SU-DHL-6 (cell line): ENCODE measurements around the gene GABBR2.

Experiments
- H2AFZ ChIP-seq: fragments of 200-600 bp; sonication (generic); 2 replicates; pipeline ENCODE4 v1.6.1; 2014; ENCODE audit warnings: low read depth, mild to moderate bottlenecking, moderate library complexity, mixed read lengths, antibody characterized with exemption, low read length; ENCODE audit not compliant: severe bottlenecking
- H3F3A ChIP-seq: fragments of 200-600 bp; shearing (Covaris generic); 2 replicates; pipeline ENCODE4 v1.6.0; 2016; ENCODE audit warnings: antibody characterized with exemption, mild to moderate bottlenecking; ENCODE audit not compliant: insufficient read depth
- H3K27ac ChIP-seq: fragments of 200-600 bp; sonication (generic); 2 replicates; pipeline ENCODE4 v1.5.1; 2016; ENCODE audit warnings: low read depth, mild to moderate bottlenecking, low read length, moderate library complexity, mixed read lengths
- H3K27me3 ChIP-seq: fragments of 200-600 bp; sonication (generic), shearing (Covaris generic); 2 replicates; pipeline ENCODE4 v1.6.0; 2014; ENCODE audit warnings: mild to moderate bottlenecking, low read length
- H3K36me3 ChIP-seq: fragments of 200-600 bp; sonication (generic); 2 replicates; pipeline ENCODE4 v1.6.1; 2014; ENCODE audit warnings: mild to moderate bottlenecking, low read length, mixed read lengths
- H3K4me2 ChIP-seq: fragments of 300-600, 200-600 bp; shearing (Covaris generic), sonication (generic); 2 replicates; pipeline ENCODE4 v1.6.0; 2014; ENCODE audit warnings: low read length, low read depth, mild to moderate bottlenecking; ENCODE audit not compliant: poor library complexity, severe bottlenecking
- H3K4me3 ChIP-seq: fragments of 200-600 bp; sonication (generic); 2 replicates; pipeline ENCODE4 v1.5.1; 2014; ENCODE audit warnings: antibody characterized with exemption, low read length, mild to moderate bottlenecking, mixed read lengths; ENCODE audit not compliant: insufficient read depth, poor library complexity, severe bottlenecking
- H3K79me2 ChIP-seq: fragments of 200-600 bp; sonication (generic); 2 replicates; pipeline ENCODE4 v1.6.1; 2014; ENCODE audit warnings: mild to moderate bottlenecking, low read length, moderate library complexity; ENCODE audit not compliant: insufficient read depth
- H3K9ac ChIP-seq: fragments of 200-600 bp; sonication (generic); 2 replicates; pipeline ENCODE4 v1.7.0; 2014; ENCODE audit warnings: mild to moderate bottlenecking, low read length
- H3K9me2 ChIP-seq: fragments of 200-600 bp; sonication (generic); replicated peaks from 2 replicates; pipeline ENCODE4 v1.6.1; 2014; ENCODE audit warnings: low read length; ENCODE audit not compliant: insufficient read depth
- H3K9me3 ChIP-seq: fragments of 200-600 bp; sonication (generic); 2 replicates; pipeline ENCODE4 v1.6.1; 2014; ENCODE audit warnings: low read length, mixed read lengths; ENCODE audit not compliant: insufficient read depth
- H4K20me1 ChIP-seq: fragments of 200-600 bp; sonication (generic); 2 replicates; pipeline ENCODE4 v1.6.1; 2014; ENCODE audit warnings: low read depth, mild to moderate bottlenecking, antibody characterized with exemption, low read length, moderate library complexity, mixed read lengths
- EZH2phosphoT487 ChIP-seq: fragments of 200-600 bp; sonication (generic), shearing (Covaris generic); conservative IDR thresholded peaks from 2 replicates; pipeline ENCODE4 v1.6.1; 2018; ENCODE audit warnings: mild to moderate bottlenecking, antibody characterized with exemption, low read length, moderate library complexity, mixed read lengths
- TF ChIP-seq, protein P1 (sequence below): fragments of 200-600 bp; sonication (generic); IDR thresholded peaks from one replicate; pipeline ENCODE4 v1.5.1; 2017; ENCODE audit warnings: antibody characterized with exemption, mild to moderate bottlenecking, low read length, moderate library complexity; ENCODE audit not compliant: insufficient read depth, poor library complexity, severe bottlenecking

Gene GABBR2

DNA sequence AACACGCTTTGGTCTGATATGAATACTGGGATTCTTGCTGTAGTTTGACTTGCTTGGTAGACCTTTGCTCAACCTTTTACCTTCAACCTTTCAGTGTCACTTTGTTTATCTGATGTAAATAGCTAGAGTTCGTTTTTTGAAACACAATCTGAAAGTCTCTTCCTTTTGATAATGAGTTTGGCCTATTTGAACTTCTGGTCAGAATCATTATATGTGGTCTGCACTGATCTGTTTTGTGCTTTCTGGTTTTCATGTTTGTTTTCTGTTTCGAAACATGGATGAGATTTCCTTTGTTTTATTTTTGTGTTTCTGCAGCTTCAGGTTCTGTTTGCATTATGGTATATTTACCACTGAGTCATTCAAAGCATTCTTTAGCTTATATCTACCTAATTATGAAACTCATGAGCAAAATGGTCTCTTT lies 217.5 kb downstream of the GABBR2 start:
- Histone ChIP-seq H4K20me1 (no peaks in the 10 kb centered on the region), H3F3A (no peaks in the 10 kb centered on the region), H3K36me3 (no peaks in the 10 kb centered on the region), H3K27ac (no peak overlapping the region), H3K4me2 (no peak overlapping the region), H2AFZ (no peak overlapping the region), H3K27me3 (no peaks in the 10 kb centered on the region; the same call in 1 of the 2 replicates), H3K9me3 (no peaks in the 10 kb centered on the region), H3K9me2 (no peaks in the 10 kb centered on the region), H3K9ac (no peak overlapping the region), H3K79me2 (no peaks in the 10 kb centered on the region), H3K4me3 (no peak overlapping the region)
- TF ChIP-seq, protein P1, sequence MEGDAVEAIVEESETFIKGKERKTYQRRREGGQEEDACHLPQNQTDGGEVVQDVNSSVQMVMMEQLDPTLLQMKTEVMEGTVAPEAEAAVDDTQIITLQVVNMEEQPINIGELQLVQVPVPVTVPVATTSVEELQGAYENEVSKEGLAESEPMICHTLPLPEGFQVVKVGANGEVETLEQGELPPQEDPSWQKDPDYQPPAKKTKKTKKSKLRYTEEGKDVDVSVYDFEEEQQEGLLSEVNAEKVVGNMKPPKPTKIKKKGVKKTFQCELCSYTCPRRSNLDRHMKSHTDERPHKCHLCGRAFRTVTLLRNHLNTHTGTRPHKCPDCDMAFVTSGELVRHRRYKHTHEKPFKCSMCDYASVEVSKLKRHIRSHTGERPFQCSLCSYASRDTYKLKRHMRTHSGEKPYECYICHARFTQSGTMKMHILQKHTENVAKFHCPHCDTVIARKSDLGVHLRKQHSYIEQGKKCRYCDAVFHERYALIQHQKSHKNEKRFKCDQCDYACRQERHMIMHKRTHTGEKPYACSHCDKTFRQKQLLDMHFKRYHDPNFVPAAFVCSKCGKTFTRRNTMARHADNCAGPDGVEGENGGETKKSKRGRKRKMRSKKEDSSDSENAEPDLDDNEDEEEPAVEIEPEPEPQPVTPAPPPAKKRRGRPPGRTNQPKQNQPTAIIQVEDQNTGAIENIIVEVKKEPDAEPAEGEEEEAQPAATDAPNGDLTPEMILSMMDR = no peak
- no peak for TF ChIP-seq EZH2phosphoT487

DNA sequence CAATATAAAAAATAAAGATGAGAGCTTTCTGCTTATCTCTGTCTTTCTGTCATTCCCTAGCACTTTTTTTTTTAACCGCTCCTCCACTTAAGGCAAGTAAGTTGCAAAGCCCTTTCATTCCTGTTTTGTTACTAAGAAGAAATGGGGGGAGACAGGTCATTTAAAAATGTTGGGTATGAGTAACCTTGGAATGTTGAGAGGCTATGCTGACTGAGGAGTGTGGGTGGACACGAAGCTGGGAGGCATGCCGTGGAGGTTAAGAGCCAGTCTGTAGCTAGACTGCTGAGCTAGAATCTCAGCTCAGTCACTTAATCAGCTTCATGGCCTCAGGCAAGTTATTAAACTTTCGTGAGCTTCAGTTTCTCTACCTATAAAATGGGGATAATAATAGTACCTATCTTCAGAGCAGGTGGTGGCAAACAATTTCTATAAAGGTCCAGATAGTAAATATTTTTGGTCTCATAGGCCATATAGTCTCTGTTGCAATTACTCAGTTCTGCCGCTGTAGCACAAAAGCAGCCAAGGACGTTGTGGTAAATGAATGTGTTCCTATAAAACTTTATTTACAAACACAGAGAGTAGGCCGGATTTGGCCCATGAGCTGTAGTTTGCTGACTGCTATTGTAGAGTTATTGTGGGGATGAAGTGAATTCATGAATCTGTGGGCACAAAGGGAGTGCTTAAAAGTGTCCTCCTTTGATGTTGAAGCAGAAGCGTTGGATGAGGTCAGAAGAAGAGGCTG lies 220.0 kb downstream of the GABBR2 start:
- Histone ChIP-seq H3K27me3 (no peaks in the 10 kb centered on the region; the same call in 1 of the 2 replicates), H4K20me1 (no peaks in the 10 kb centered on the region), H3F3A (no peaks in the 10 kb centered on the region), H3K4me3 (no peak overlapping the region), H3K36me3 (no peaks in the 10 kb centered on the region), H3K9me3 (no peaks in the 10 kb centered on the region), H3K27ac (no peak overlapping the region), H3K4me2 (no peak overlapping the region), H3K9me2 (no peaks in the 10 kb centered on the region), H3K79me2 (no peaks in the 10 kb centered on the region), H2AFZ (no peak overlapping the region), H3K9ac (no peak overlapping the region)
- no peak for TF ChIP-seq EZH2phosphoT487
- TF ChIP-seq, protein P1 = no peak

GRCh38 chr9:98485706-98486105 lies 223.0 kb downstream of the GABBR2 start:
- Histone ChIP-seq H3K27me3 (no peaks in the 10 kb centered on the region; the same call in 1 of the 2 replicates), H3K79me2 (no peaks in the 10 kb centered on the region), H3K27ac (no peak overlapping the region), H3K4me3 (no peak overlapping the region), H3K4me2 (no peak overlapping the region), H3K9me2 (no peaks in the 10 kb centered on the region), H3F3A (no peaks in the 10 kb centered on the region), H2AFZ (no peak overlapping the region), H3K9me3 (no peaks in the 10 kb centered on the region), H3K36me3 (no peaks in the 10 kb centered on the region), H3K9ac (no peak overlapping the region), H4K20me1 (no peaks in the 10 kb centered on the region)
- TF ChIP-seq EZH2phosphoT487 = no peak
- TF ChIP-seq, protein P1 = no peak
